Keratinocyte (primary cell): ENCODE measurements around the gene ZFPM1. TPM values are rescaled to one million over a fixed set of nuclear protein-coding genes. Genes with fewer than 3 reads are reported as not detected.

Source experiments
- DNase-seq: peaks from one replicate; pipeline ENCODE4 v3.0.0-alpha.2; 2011; ENCODE audit warnings: low read depth, missing footprints, low spot score
- FAIRE-seq: peaks from 2 replicates; lab custom pipeline; 2011; peaks lifted over from hg19 to GRCh38; lab: Jason Lieb, UNC
- H2AFZ ChIP-seq: 2 replicates; pipeline ENCODE4 v1.6.0; 2012; ENCODE audit warnings: low read length, control low read depth, inconsistent platforms; ENCODE audit not compliant: control insufficient read depth
- H3K27ac ChIP-seq: 2 replicates; pipeline ENCODE4 v1.5.1; 2011; ENCODE audit warnings: low read length; ENCODE audit not compliant: control insufficient read depth, insufficient read depth
- H3K27me3 ChIP-seq: 3 replicates; pipeline ENCODE4 v1.6.0; 2011; ENCODE audit warnings: low read length; ENCODE audit not compliant: control insufficient read depth, insufficient read depth; ENCODE audit errors: extremely low read depth
- H3K36me3 ChIP-seq, 2 experiments: 2 replicates in 1 of 2; 3 replicates in 1 of 2; pipeline ENCODE4 v1.5.1; 2011; ENCODE audit warnings: low read length in 2 of 2, mild to moderate bottlenecking in 1 of 2; ENCODE audit not compliant: control insufficient read depth in 2 of 2, insufficient read depth in 2 of 2; ENCODE audit errors: extremely low read depth in 1 of 2
- H3K4me1 ChIP-seq: 3 replicates; pipeline ENCODE4 v1.5.1; 2011; ENCODE audit warnings: low read length; ENCODE audit not compliant: control insufficient read depth, insufficient read depth; ENCODE audit errors: extremely low read depth
- H3K4me2 ChIP-seq: 3 replicates; pipeline ENCODE4 v1.6.0; 2011; ENCODE audit warnings: low read depth, low read length; ENCODE audit not compliant: control insufficient read depth, insufficient read depth; ENCODE audit errors: extremely low read depth
- H3K4me3 ChIP-seq, 3 experiments: fragments of 200-600 bp in 1 of 3; sonication (generic) in 1 of 3; 2 replicates in 2 of 3; 3 replicates in 1 of 3; pipeline ENCODE4 v1.5.1; 2011 to 2016; ENCODE audit warnings: low read length in 3 of 3, mild to moderate bottlenecking in 3 of 3, control low read depth in 2 of 3, inconsistent platforms in 1 of 3, low read depth in 1 of 3, mixed read lengths in 1 of 3, mixed run types in 1 of 3, moderate library complexity in 1 of 3; ENCODE audit not compliant: control insufficient read depth in 2 of 3, insufficient read depth in 2 of 3; ENCODE audit errors: extremely low read depth in 1 of 3
- H3K79me2 ChIP-seq: 2 replicates; pipeline ENCODE4 v1.6.0; 2012; ENCODE audit warnings: low read length; ENCODE audit not compliant: control insufficient read depth, insufficient read depth
- H3K9ac ChIP-seq: 3 replicates; pipeline ENCODE4 v1.6.0; 2011; ENCODE audit warnings: low read length; ENCODE audit not compliant: control insufficient read depth, insufficient read depth; ENCODE audit errors: extremely low read depth
- H3K9me1 ChIP-seq: 3 replicates; pipeline ENCODE4 v1.6.0; 2011; ENCODE audit warnings: low read length; ENCODE audit not compliant: control insufficient read depth, insufficient read depth; ENCODE audit errors: extremely low read depth
- H3K9me3 ChIP-seq: 2 replicates; pipeline ENCODE4 v1.5.1; 2012; ENCODE audit warnings: low read depth, low read length; ENCODE audit not compliant: control insufficient read depth
- H4K20me1 ChIP-seq: 3 replicates; pipeline ENCODE4 v1.6.0; 2011; ENCODE audit warnings: low read length; ENCODE audit not compliant: control insufficient read depth, insufficient read depth; ENCODE audit errors: extremely low read depth
- CTCF ChIP-seq, 3 experiments: IDR thresholded peaks in 1 of 3; conservative IDR thresholded peaks in 1 of 3; optimal IDR thresholded peaks in 1 of 3; 2 replicates in 2 of 3; 3 replicates in 1 of 3; pipeline versions ENCODE3 to v1.5.1; 2011; ENCODE audit warnings: low read length in 3 of 3, mild to moderate bottlenecking in 3 of 3, moderate library complexity in 2 of 3, control low read depth in 1 of 3, inconsistent platforms in 1 of 3; ENCODE audit not compliant: insufficient read depth in 2 of 3; ENCODE audit errors: extremely low read depth in 1 of 3
- EZH2 ChIP-seq: IDR thresholded peaks from one replicate; pipeline ENCODE4 v1.6.1; 2012; ENCODE audit warnings: inconsistent platforms, mild to moderate bottlenecking, low read length, moderate library complexity
- dilution Hi-C: fragments of 300-500 bp; cut with MboI; formaldehyde crosslinking; loops from one replicate; pipeline ENCODE4 v1.7.0; 2020; ENCODE audit warnings: low sequenced_read_pairs; ENCODE audit not compliant: extremely low pct_ligation_motif_present
- polyA plus RNA-seq, 5 experiments: library from polyadenylated mRNA; depleted of rRNA in 3 of 5; stranded (reverse) in 3 of 5; stranded (forward) in 1 of 5; unstranded in 1 of 5; fragments of >200 nt; gene quantifications; 1 replicate in 1 of 5; 2 replicates in 3 of 5; 3 replicates in 1 of 5; pipeline versions ENCODE4 v1.2.1 to v1.2.3, GENCODE V29; 2011 to 2012; ENCODE audit warnings: missing spikeins in 2 of 5, low read depth in 1 of 5, low replicate concordance in 1 of 5

The ZFPM1 gene
- polyA plus RNA-seq, 1 donor (not counting 4 experiments of a cell fraction or from before 2014, with no cell fraction given), result 0.42 TPM

GRCh38 chr16:88455610-88456355 is 2.7 kb downstream of the ZFPM1 start:
- Histone ChIP-seq H3K4me3 (peak overlapping the region; percentile 19 to 76 (median 60)), H3K27me3 (peaks cover 5% of the 10 kb centered on the region), H3K36me3 (peaks cover 0 to 2% of the 10 kb centered on the region in 2 experiments), H3K9me1 (no peaks in the 10 kb centered on the region), H4K20me1 (peaks cover 27% of the 10 kb centered on the region), H2AFZ (no peak overlapping the region), H3K4me2 (peak overlapping the region; percentile 84), H3K9me3 (no peaks in the 10 kb centered on the region), H3K79me2 (peaks cover 42% of the 10 kb centered on the region), H3K9ac (peak overlapping the region; percentile 44), H3K27ac (no peak overlapping the region), H3K4me1 (peaks cover 19% of the 10 kb centered on the region)
- no peak for DNase-seq
- dilution Hi-C loops, result no loop called here
- no peak for TF ChIP-seq EZH2
- TF ChIP-seq CTCF (optimal IDR thresholded peaks at IDR 0.05 in 1 of 3, IDR thresholded peaks at IDR 0.05 in 1 of 3, conservative IDR thresholded peaks at IDR 0.05 in 1 of 3; ENCODE audit: extremely low read depth in 1 of 3, insufficient read depth in 2 of 3, low read length in 3 of 3), result no peak
- no peak for FAIRE-seq

DNA sequence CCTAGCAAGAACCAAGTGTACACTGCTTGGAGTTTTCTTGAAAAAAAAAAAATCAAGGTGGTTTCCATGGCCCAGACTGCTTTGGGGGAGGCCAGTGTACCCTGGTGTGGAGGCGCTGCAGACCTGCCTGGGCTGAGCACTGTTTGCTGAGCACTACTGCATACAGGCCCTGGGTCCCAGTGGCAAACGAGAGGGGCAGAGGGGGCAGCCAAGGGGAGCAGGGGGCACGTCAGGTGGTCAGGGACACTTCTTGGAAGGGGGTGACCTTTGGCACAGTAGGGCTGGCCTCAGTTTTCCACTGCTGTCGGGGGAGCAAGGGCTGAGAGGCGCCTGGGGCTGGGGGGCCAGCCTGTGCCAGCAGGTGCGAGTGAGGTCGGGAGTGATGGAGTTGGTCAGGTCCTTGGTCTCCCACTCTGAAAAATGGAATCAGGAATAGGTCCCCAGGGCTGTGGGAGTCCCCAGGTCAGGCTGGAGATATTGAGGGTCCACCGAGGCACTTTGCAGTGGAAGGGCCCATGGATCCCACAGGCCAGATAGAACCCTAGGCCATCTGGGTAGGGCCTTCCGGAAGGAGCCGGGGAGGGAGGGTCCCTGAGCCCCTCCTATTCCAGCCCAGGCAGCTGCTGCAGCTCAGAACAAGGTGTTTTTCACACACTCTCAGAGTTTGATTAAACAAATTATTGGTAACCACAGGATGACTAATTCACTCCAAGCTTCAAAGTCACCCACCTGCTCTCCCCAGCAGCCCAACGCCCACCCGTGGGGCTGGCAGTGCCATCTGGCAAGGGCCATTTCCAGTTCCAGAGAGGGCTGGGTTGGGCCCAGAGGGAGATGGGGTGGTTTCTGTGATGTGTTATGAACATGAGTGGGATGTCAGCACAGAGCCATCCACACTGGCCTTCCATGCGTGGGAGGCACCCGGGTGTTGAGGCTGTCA is 3.5 kb downstream of the ZFPM1 start:
- H3K9me3 ChIP-seq, result no peaks in the 10 kb centered on the region
- no peaks in the 10 kb centered on the region for H3K27me3 ChIP-seq
- H3K79me2 ChIP-seq, result peaks cover 44% of the 10 kb centered on the region
- peaks cover 19% of the 10 kb centered on the region for H3K4me1 ChIP-seq
- H3K36me3 ChIP-seq, result peaks cover 0 to 2% of the 10 kb centered on the region in 2 experiments
- peak overlapping the region; percentile 84 for H3K4me2 ChIP-seq
- no peak for TF ChIP-seq EZH2
- no peak for TF ChIP-seq CTCF (optimal IDR thresholded peaks at IDR 0.05 in 1 of 3, IDR thresholded peaks at IDR 0.05 in 1 of 3, conservative IDR thresholded peaks at IDR 0.05 in 1 of 3; ENCODE audit: extremely low read depth in 1 of 3, insufficient read depth in 2 of 3, low read length in 3 of 3)
- peaks cover 27% of the 10 kb centered on the region for H4K20me1 ChIP-seq
- peak overlapping the region in 2 of 3 experiments; percentile 19 to 60 for H3K4me3 ChIP-seq
- no peak overlapping the region for H3K9ac ChIP-seq
- DNase-seq (no peak), FAIRE-seq (no peak)
- no peak overlapping the region for H2AFZ ChIP-seq
- no peaks in the 10 kb centered on the region for H3K9me1 ChIP-seq
- no peak overlapping the region for H3K27ac ChIP-seq
- dilution Hi-C loops, result no loop called here
